ENCODE data around the gene CASP9.
"Not testable (repeated sequence)": the region's sequence is repeated elsewhere in the genome, so short reads cannot be mapped to it uniquely, and the experiment has no call there.

CASP9 gene

GRCh38 chr1:15500184-15501178, 23.5 kb downstream of the CASP9 start:
- no peak for DNase-seq (ENCODE audit: low read depth)

DNA sequence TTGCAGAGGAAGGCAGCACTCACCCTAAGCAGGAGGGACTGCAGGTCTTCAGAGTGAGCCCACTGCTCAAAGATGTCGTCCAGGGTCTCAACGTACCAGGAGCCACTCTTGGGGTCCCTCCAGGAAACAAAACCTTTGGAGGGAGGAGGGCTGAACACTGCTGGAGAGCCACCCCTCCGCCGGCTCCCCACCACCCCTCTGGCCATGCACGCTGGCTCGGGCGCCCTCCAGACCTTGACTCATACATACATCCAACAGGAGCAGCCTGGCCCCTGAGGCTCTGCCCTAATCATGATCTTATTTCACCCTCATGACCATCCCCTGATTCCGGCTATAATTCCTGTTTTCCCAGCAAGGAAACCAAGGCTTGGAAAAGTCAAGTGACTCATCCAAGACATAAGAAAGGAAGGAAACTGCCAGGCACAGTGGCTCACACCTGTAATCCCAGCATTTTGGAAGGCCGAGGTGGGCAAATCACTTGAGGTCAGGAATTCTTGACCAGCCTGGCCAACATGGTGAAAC, 30.1 kb downstream of the CASP9 start:
- DNase-seq (ENCODE audit: low read depth) = no peak

DNA sequence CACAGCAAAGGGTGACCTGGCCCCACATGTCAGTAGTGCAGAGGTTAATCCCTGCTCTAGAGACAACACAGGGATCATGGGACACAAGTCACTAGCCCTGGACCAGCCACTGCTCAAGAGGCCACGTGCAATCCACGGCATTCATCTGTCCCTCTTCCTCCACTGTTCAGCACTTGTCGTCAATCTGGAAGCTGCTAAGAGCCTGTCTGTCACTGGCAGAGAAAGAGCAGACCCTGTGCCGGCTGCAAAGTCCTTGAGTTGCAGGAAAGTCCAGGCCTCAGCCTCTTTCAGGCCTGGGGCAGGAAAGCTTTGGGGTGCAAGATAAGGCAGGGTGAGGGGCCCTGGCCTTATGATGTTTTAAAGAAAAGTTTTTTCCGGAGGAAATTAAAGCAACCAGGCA, 31.4 kb downstream of the CASP9 start:
- no peak for DNase-seq (ENCODE audit: low read depth)

GRCh38 chr1:15491010-15491409, 33.0 kb downstream of the CASP9 start:
- peak; percentile 11 for DNase-seq (ENCODE audit: low read depth)

GRCh38 chr1:15489052-15489736, 34.8 kb downstream of the CASP9 start:
- no peak for DNase-seq (ENCODE audit: low read depth)

- no peak for DNase-seq (ENCODE audit: low read depth)
Measured at GRCh38 chr1:15488371-15488770, 35.6 kb downstream of the CASP9 start.

GRCh38 chr1:15486844-15487610, 37.0 kb downstream of the CASP9 start:
- DNase-seq (ENCODE audit: low read depth) = not testable (repeated sequence)

- DNase-seq (ENCODE audit: low read depth) = no peak
Measured at GRCh38 chr1:15485636-15486035, 38.4 kb downstream of the CASP9 start.

- DNase-seq (ENCODE audit: low read depth) = not testable (repeated sequence)
Measured at GRCh38 chr1:15484443-15484842, 39.6 kb downstream of the CASP9 start.

GRCh38 chr1:15483971-15484370, 40.0 kb downstream of the CASP9 start:
- DNase-seq (ENCODE audit: low read depth) = no peak

DNA sequence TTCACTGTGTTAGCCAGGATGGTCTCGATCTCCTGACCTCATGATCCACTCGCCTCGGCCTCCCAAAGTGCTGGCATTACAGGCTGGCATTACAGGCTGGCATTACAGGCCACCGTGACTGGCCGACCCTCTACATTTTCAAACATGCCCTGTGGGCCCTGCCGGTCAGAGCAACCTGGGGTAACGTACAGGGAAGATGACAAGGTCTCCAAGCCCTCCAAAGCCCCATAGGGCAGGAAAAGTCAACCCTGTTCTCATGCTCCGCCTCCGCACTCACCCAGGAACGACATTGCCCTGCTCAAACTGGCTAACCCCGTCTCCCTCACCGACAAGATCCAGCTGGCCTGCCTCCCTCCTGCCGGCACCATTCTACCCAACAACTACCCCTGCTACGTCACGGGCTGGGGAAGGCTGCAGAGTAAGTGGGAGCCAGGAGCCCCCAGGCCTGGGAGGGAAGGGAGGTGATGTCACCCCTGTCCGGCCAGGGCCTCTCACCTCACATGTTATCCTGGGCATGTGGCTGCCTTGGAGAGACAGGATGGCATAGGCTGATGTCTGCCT, 41.0 kb downstream of the CASP9 start:
- not testable (repeated sequence) for DNase-seq (ENCODE audit: low read depth)

- DNase-seq (ENCODE audit: low read depth) = not testable (repeated sequence)
Measured at GRCh38 chr1:15482455-15482854, 41.6 kb downstream of the CASP9 start.

- DNase-seq (ENCODE audit: low read depth) = no peak
Measured at GRCh38 chr1:15479654-15480347, 44.2 kb downstream of the CASP9 start.

GRCh38 chr1:15477646-15478212, 46.3 kb downstream of the CASP9 start:
- DNase-seq (ENCODE audit: low read depth) = no peak

- DNase-seq (ENCODE audit: low read depth) = no peak
Measured at GRCh38 chr1:15476927-15477326, 47.1 kb downstream of the CASP9 start.

DNA sequence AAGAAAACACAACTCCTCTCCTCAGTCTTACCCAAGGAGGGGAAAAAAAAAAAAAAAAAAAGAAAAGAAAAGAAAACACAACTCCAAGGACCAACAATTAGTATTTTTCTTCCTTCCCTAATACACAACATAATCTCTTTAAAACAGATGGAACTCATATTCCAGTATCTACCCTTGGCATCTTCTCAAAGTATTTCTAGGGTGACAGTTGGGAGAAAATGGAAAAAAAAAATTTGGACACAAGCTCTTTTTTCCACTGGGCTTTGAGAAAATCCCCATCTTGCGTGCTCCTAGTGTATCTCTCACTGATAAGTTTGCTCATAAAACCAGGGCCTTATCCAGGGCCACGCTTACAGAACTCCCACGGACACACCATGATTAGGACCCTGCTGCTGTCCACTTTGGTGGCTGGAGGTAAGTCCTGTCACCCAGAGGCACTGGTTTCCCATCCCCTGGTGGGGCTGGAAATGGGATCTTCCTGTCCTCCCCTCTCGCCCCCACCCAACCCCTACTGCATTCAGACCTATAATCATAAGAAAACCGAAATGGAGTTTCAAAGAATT, 48.2 kb downstream of the CASP9 start, which contains the start of gene CELA2B:
Gene CELA2B, plus strand, starts transcription at position 353 of the 563 bp plus-strand sequence. Its CDS starts 22 bp downstream, at position 375.
- DNase-seq (ENCODE audit: low read depth) = no peak

GRCh38 chr1:15472587-15472986, 51.4 kb downstream of the CASP9 start:
- no peak for DNase-seq (ENCODE audit: low read depth)

- DNase-seq (ENCODE audit: low read depth) = not testable (repeated sequence)
Measured at GRCh38 chr1:15471723-15472122, 52.3 kb downstream of the CASP9 start.

DNA sequence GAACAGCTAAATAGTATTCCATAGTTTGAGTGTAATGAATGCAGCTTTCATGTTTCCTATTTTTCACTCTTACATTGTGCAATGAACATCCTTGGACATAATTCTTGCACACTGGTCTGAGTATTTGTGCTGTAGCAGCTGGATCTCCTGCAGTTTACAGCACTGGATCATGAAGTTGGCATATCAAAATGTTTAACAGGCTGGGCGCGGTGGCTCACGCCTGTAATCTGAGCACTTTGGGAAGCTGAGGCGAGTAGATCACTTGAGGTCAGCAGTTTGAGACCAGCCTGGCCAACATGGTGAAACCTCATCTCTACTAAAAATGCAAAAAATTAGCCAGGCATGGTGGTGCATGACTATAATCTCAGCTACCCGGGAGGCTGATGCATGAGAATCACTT, 52.9 kb downstream of the CASP9 start:
- not testable (repeated sequence) for DNase-seq (ENCODE audit: low read depth)

DNA sequence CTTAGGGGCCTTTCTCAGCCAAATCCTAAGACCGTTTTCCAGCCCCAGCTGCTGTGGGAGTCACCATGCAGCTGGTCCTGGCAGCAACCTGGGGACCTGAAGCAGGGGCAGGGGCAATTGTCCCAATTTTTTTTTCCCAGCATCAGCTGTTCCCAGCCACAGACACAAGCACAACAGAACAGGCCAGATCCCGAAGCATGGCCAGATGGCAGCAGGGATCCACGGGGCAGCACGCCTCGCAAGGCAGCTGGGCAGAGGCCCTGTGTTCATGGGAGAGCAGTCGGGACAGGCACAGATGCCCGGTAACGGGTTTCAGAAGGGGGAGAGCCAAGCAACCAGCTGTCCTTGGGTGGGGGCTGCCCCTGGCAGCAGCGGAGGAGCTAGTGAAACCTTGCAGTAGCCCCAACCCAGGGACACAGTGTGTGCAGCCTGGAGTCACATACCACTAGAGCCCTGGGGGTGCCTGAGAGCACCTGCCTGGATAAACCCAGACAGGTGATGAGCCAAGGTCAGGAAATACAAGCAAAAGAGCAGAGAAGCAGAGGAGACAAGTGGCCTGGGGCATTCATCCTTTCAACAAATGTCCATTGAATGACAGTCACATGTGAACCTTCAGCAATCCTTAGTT, 54.1 kb downstream of the CASP9 start:
- DNase-seq (ENCODE audit: low read depth) = not testable (repeated sequence)

All from EH (cell line).